ENCODE data around the gene MAPRE3.

Gene MAPRE3

DNA sequence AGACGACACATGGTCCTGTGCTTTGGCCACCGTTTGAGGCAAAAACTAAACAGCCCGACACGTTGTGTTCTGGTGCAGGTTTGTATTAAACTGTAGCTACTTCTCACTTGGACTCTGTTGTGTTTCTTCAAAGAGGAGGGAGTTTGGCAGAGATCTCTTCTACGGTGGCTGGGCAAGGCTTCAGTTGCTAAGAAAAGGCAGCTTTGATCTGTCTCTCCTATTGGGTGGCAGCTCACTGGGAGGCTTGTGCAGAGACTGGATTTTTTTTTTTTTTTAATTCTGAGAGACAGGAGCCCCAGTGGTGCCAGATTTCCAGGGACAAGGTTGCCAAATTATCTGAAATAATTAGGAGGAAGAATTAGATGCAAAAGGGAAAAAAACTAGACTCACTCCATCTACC, 20.2 kb upstream of the MAPRE3 start:
- Histone ChIP-seq H3K27me3 (ENCODE audit: control insufficient read depth, insufficient read depth, low read length) (no peaks in the 10 kb centered on the region), H3K4me3 (ENCODE audit: low read length) (no peak overlapping the region), H3K9me3 (ENCODE audit: control insufficient read depth, insufficient read depth, low read length) (no peaks in the 10 kb centered on the region), H3K36me3 (ENCODE audit: control insufficient read depth, insufficient read depth, low read length) (no peaks in the 10 kb centered on the region), H3K27ac (ENCODE audit: low read length) (no peak overlapping the region), H3K4me1 (ENCODE audit: control insufficient read depth, insufficient read depth, low read length) (no peaks in the 10 kb centered on the region)
- no peak for DNase-seq (ENCODE audit: low read depth, low spot score)
- WGBS (ENCODE audit: insufficient coverage, insufficient read length), result no CpG with 5 or more reads among the region's 5 CpGs

DNA sequence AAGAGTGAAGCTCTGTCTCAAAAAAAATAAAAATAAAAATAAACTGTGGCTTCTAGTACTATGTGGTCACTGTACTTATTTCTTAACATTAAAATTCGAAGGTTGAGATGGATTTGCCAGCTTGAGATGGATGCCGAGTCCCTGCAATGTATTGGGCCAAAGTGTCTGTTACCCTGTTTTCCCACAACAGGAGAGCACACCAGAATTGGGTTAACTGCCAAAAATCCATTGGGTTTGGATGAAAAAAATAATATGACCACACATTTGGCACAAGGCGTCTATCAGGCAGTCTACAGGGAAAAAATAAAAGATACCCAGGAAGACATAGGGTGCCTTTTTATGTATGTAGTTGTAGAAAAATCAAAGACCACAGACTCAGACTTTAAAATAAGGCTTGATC, 19.2 kb upstream of the MAPRE3 start:
- Histone ChIP-seq H3K27me3 (ENCODE audit: control insufficient read depth, insufficient read depth, low read length) (no peaks in the 10 kb centered on the region), H3K9me3 (ENCODE audit: control insufficient read depth, insufficient read depth, low read length) (no peaks in the 10 kb centered on the region), H3K27ac (ENCODE audit: low read length) (no peak overlapping the region), H3K4me3 (ENCODE audit: low read length) (no peak overlapping the region), H3K36me3 (ENCODE audit: control insufficient read depth, insufficient read depth, low read length) (no peaks in the 10 kb centered on the region), H3K4me1 (ENCODE audit: control insufficient read depth, insufficient read depth, low read length) (no peaks in the 10 kb centered on the region)
- WGBS (ENCODE audit: insufficient coverage, insufficient read length), result no CpG with 5 or more reads among the region's 3 CpGs
- no peak for DNase-seq (ENCODE audit: low read depth, low spot score)

DNA sequence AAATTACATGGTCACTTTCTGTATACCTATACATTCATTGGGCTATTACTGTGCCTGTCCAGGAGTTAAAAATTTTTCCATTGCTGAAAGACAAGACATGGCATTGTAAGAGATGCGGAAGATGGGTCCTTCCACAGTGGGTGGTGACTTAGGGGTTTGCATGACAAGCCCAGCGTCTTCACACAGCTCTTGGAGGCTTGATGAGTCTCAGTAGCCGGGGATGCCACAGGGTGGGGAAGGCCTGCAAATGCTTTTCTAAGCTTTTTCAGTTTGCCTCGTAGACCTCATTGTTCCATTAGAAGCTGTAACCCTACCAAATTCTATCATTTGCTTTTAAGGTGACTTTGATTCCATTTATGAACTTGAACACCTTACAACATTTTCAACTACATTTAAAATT, 18.1 kb upstream of the MAPRE3 start:
- WGBS (ENCODE audit: insufficient coverage, insufficient read length), result no CpG with 5 or more reads among the region's 4 CpGs
- no peaks in the 10 kb centered on the region for H3K27me3 ChIP-seq (ENCODE audit: control insufficient read depth, insufficient read depth, low read length)
- H3K4me3 ChIP-seq (ENCODE audit: low read length), result no peak overlapping the region
- no peak for DNase-seq (ENCODE audit: low read depth, low spot score)
- no peaks in the 10 kb centered on the region for H3K36me3 ChIP-seq (ENCODE audit: control insufficient read depth, insufficient read depth, low read length)
- no peak overlapping the region for H3K27ac ChIP-seq (ENCODE audit: low read length)
- no peaks in the 10 kb centered on the region for H3K9me3 ChIP-seq (ENCODE audit: control insufficient read depth, insufficient read depth, low read length)
- no peaks in the 10 kb centered on the region for H3K4me1 ChIP-seq (ENCODE audit: control insufficient read depth, insufficient read depth, low read length)

DNA sequence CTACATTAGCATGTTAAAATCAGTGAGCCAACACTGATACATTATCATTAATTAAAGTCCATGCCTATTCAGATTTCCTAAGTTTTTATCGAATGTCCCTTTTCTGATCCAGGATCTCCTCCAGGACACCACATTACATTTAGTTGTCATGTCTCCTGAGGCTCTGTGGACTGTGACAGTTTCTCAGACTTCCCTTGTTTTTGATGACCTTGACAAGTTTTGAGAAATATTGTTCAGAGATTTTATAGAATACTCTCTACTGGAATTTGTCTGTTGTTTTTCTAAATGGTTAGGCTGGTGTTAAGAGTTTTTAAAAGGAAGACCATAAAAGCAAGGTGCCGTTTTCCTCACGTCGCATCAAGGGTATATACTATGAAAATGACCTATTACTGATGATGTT, 16.3 kb upstream of the MAPRE3 start:
- Histone ChIP-seq H3K9me3 (ENCODE audit: control insufficient read depth, insufficient read depth, low read length) (no peaks in the 10 kb centered on the region), H3K4me1 (ENCODE audit: control insufficient read depth, insufficient read depth, low read length) (no peaks in the 10 kb centered on the region), H3K27me3 (ENCODE audit: control insufficient read depth, insufficient read depth, low read length) (no peaks in the 10 kb centered on the region), H3K27ac (ENCODE audit: low read length) (no peak overlapping the region), H3K36me3 (ENCODE audit: control insufficient read depth, insufficient read depth, low read length) (no peaks in the 10 kb centered on the region), H3K4me3 (ENCODE audit: low read length) (no peak overlapping the region)
- no peak for DNase-seq (ENCODE audit: low read depth, low spot score)
- no CpG with 5 or more reads among the region's 4 CpGs for WGBS (ENCODE audit: insufficient coverage, insufficient read length)

- H3K27me3 ChIP-seq (ENCODE audit: control insufficient read depth, insufficient read depth, low read length), result no peaks in the 10 kb centered on the region
- DNase-seq (ENCODE audit: low read depth, low spot score), result no peak
- H3K36me3 ChIP-seq (ENCODE audit: control insufficient read depth, insufficient read depth, low read length), result no peaks in the 10 kb centered on the region
- H3K4me1 ChIP-seq (ENCODE audit: control insufficient read depth, insufficient read depth, low read length), result no peaks in the 10 kb centered on the region
- WGBS (ENCODE audit: insufficient coverage, insufficient read length), result no CpG with 5 or more reads among the region's 3 CpGs
- no peaks in the 10 kb centered on the region for H3K9me3 ChIP-seq (ENCODE audit: control insufficient read depth, insufficient read depth, low read length)
- H3K27ac ChIP-seq (ENCODE audit: low read length), result no peak overlapping the region
- H3K4me3 ChIP-seq (ENCODE audit: low read length), result no peak overlapping the region
These were observed 13.4 kb upstream of the MAPRE3 start for GRCh38 chr2:26957041-26957440.

DNA sequence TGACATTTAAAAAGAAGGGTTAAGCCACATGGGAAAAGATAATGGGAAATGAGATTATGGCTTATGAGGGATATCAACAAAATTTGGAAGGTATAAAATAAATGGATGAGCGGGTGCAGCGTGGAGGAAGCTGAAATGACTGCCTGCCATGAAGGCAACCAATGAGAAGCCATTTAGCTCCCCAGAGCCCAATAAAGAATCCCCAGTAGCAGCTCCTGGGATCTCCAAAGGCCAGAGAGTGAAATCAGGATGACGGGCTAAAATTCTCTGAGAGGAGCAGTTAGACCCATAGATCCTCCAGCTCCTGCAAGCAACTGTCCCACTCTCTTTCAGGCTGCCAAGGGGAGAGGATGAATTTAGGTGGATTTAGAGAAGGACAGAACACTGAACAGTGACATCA, 12.9 kb upstream of the MAPRE3 start:
- H3K4me3 ChIP-seq (ENCODE audit: low read length), result no peak overlapping the region
- no peaks in the 10 kb centered on the region for H3K36me3 ChIP-seq (ENCODE audit: control insufficient read depth, insufficient read depth, low read length)
- no peaks in the 10 kb centered on the region for H3K9me3 ChIP-seq (ENCODE audit: control insufficient read depth, insufficient read depth, low read length)
- no peaks in the 10 kb centered on the region for H3K4me1 ChIP-seq (ENCODE audit: control insufficient read depth, insufficient read depth, low read length)
- WGBS (ENCODE audit: insufficient coverage, insufficient read length), result no CpG with 5 or more reads among the region's 3 CpGs
- H3K27me3 ChIP-seq (ENCODE audit: control insufficient read depth, insufficient read depth, low read length), result no peaks in the 10 kb centered on the region
- H3K27ac ChIP-seq (ENCODE audit: low read length), result no peak overlapping the region
- DNase-seq (ENCODE audit: low read depth, low spot score), result no peak

- Histone ChIP-seq H3K36me3 (ENCODE audit: control insufficient read depth, insufficient read depth, low read length) (no peaks in the 10 kb centered on the region), H3K4me1 (ENCODE audit: control insufficient read depth, insufficient read depth, low read length) (no peaks in the 10 kb centered on the region), H3K27me3 (ENCODE audit: control insufficient read depth, insufficient read depth, low read length) (no peaks in the 10 kb centered on the region), H3K4me3 (ENCODE audit: low read length) (no peak overlapping the region), H3K27ac (ENCODE audit: low read length) (no peak overlapping the region), H3K9me3 (ENCODE audit: control insufficient read depth, insufficient read depth, low read length) (no peaks in the 10 kb centered on the region)
- WGBS (ENCODE audit: insufficient coverage, insufficient read length), result no CpG with 5 or more reads among the region's 2 CpGs
- DNase-seq (ENCODE audit: low read depth, low spot score), result no peak
These were observed 11.1 kb upstream of the MAPRE3 start for GRCh38 chr2:26959331-26959730.

DNA sequence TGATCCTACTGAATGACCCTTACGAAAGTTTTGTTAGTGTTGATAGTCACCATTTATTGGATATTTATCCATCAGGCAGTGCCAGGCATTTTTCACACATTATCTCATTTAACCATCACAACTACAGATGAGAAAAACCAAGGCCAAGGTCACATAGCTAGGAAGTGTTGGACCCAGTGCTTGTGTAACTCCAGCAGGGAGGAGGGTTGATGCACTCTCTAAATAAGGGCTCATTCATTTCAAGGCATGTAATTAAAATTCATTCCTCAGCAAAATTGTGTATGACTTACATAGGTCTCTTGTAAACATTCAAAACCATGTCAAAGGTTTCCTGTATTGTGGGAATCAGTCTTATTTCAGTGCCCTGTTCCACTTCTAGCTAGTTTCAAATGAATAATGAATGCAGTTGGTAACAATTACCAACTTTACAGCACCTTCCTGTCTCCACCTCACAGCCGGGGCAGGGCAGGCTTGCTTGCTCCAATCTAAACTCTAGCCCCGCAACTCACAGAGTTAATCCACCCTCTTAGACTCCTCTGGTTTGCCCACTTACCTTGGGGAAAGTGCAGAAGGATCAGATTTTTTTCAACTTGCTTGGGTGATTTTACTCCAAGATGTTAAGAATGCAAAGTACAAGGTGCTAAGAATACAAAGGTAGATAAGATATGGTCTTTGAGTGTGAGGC, 5.8 kb upstream of the MAPRE3 start:
- Histone ChIP-seq H3K36me3 (ENCODE audit: control insufficient read depth, insufficient read depth, low read length) (no peaks in the 10 kb centered on the region), H3K9me3 (ENCODE audit: control insufficient read depth, insufficient read depth, low read length) (no peaks in the 10 kb centered on the region), H3K4me1 (ENCODE audit: control insufficient read depth, insufficient read depth, low read length) (no peaks in the 10 kb centered on the region), H3K4me3 (ENCODE audit: low read length) (no peak overlapping the region), H3K27me3 (ENCODE audit: control insufficient read depth, insufficient read depth, low read length) (no peaks in the 10 kb centered on the region), H3K27ac (ENCODE audit: low read length) (no peak overlapping the region)
- WGBS (ENCODE audit: insufficient coverage, insufficient read length), result no CpG with 5 or more reads among the region's 3 CpGs
- no peak for DNase-seq (ENCODE audit: low read depth, low spot score)

DNA sequence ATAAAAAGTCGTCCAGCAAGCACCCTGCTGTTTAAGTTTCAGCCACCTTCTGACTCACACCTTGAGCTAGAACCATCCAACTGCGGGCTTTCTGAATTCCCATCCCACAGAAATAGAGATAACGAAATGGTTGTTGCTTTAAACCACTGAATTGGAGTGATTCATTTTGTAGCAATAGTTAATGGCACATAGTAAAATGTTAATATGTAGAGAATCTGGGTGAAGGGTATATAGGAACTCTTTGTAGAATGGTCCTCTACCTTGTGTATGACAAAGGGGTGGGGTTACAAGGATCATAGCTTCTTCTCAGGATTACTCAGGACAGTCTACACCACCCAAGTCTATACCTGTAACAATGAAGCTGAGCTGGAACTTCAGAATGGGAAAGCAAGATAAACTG, 2.4 kb upstream of the MAPRE3 start:
- no peak for DNase-seq (ENCODE audit: low read depth, low spot score)
- Histone ChIP-seq H3K4me1 (ENCODE audit: control insufficient read depth, insufficient read depth, low read length) (no peaks in the 10 kb centered on the region), H3K27me3 (ENCODE audit: control insufficient read depth, insufficient read depth, low read length) (no peaks in the 10 kb centered on the region; the same call in 1 of the 2 replicates), H3K27ac (ENCODE audit: low read length) (no peak overlapping the region), H3K36me3 (ENCODE audit: control insufficient read depth, insufficient read depth, low read length) (no peaks in the 10 kb centered on the region), H3K9me3 (ENCODE audit: control insufficient read depth, insufficient read depth, low read length) (no peaks in the 10 kb centered on the region), H3K4me3 (ENCODE audit: low read length) (no peak overlapping the region)
- no CpG with 5 or more reads among the region's 3 CpGs for WGBS (ENCODE audit: insufficient coverage, insufficient read length)

GRCh38 chr2:26969077-26969844, 1.2 kb upstream of the MAPRE3 start:
- DNase-seq (ENCODE audit: low read depth, low spot score), result no peak
- no peak overlapping the region for H3K27ac ChIP-seq (ENCODE audit: low read length)
- no peak overlapping the region for H3K4me3 ChIP-seq (ENCODE audit: low read length)
- H3K36me3 ChIP-seq (ENCODE audit: control insufficient read depth, insufficient read depth, low read length), result no peaks in the 10 kb centered on the region
- WGBS (ENCODE audit: insufficient coverage, insufficient read length), result no CpG with 5 or more reads among the region's 10 CpGs
- H3K4me1 ChIP-seq (ENCODE audit: control insufficient read depth, insufficient read depth, low read length), result no peaks in the 10 kb centered on the region
- no peaks in the 10 kb centered on the region for H3K9me3 ChIP-seq (ENCODE audit: control insufficient read depth, insufficient read depth, low read length)
- H3K27me3 ChIP-seq (ENCODE audit: control insufficient read depth, insufficient read depth, low read length), result no peaks in the 10 kb centered on the region; the same call in 1 of the 2 replicates

Data from iPS DF 6.9 (cell line).